DMS79 (cell line): ENCODE data around the gene GMCL1.
"Not testable (repeated sequence)": the region's sequence is repeated elsewhere in the genome, so short reads cannot be mapped to it uniquely, and the experiment has no call there.

Experiments
- DNase-seq: peaks from one replicate; lab custom pipeline; 2025; lab: John Stamatoyannopoulos, UW

GMCL1 gene

DNA sequence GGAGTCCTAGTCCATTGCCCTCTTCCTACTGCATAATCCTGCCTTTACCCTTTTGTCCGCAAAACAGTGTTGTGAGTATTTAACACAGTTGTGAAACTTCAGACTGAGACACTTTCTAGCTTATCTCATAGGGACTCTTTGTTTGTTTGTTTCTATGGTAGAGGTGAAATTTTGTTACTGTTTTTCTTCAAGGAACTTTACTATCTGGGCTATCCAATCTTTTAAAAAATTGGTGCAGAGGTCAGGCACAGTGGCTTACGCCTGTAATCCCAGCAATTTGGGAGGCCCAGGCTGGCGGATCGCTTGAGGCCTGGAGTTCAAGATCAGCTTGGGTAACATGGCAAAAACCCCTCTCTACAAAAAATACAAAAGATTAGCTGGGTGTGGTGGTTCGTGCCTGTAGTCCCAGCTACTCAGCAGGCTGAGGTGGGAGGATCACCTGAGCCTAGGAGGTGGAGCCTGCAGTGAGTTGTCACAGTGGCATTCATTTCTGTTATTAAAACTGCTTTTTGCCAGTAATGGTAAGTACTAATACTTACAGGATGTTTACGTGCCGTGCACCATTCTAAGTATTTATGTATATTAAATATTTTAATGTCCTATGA lies 18.8 kb downstream of the GMCL1 start:
- DNase-seq, result no peak

DNA sequence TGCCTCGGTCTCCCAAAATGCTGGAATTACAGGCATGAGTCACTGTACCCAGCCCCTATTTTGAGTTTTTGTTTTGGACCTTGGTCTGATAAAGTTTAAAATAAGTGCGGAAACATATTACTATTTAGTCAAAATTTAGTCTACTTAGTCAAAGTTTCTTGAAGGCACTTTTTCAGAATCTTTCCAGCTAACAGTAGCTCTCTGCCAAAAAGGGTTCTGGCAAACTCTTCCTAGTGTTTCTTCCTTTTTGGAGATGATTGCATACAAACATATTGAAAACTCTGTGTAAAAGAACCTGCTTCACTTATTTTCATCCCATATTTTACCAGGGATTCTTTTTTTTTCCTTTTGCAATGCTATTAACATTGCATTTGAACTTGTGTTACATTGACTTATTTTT lies 28.8 kb downstream of the GMCL1 start:
- no peak for DNase-seq

DNA sequence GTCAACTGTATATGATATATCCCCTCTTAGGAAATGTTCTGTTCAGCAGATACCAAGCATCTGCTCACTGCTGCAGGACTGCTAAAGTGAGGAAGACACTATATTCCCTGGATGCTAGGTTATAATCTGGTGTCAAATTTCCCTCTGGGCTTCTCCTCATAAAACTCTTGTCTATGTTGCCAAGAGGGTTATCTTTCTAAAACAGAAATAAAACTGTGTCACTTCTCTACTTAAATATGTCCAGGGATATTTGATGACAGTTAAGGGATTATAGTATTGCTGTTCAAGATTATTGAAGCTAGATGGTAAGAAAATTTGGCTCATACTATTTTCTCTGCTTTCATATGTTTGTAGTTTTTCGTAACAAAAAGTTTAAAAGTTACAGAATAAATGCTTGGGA lies 33.8 kb downstream of the GMCL1 start:
- DNase-seq, result no peak

GRCh38 chr2:69888451-69888850 lies 59.0 kb downstream of the GMCL1 start:
- no peak for DNase-seq

DNA sequence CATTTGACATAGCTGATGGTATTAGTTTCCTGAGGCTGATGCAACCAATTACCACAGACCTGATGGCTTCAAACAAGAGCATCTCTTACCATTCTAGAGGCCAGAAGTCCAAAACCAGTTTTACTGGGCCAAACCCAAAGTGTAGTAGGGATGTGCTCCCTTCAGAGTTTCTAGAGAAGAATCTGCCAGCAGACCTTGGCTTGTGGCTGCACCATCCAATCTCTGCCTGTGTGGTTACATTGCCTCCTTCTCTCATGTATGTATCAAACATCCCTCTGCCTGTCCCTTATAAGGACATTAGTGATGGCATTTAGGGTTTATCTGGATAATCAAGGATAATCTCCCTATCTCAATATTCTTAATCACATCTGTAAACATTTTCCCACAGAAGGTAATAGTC lies 59.8 kb downstream of the GMCL1 start:
- DNase-seq, result no peak

- no peak for DNase-seq
These were observed 61.4 kb downstream of the GMCL1 start for GRCh38 chr2:69890881-69891280.

DNA sequence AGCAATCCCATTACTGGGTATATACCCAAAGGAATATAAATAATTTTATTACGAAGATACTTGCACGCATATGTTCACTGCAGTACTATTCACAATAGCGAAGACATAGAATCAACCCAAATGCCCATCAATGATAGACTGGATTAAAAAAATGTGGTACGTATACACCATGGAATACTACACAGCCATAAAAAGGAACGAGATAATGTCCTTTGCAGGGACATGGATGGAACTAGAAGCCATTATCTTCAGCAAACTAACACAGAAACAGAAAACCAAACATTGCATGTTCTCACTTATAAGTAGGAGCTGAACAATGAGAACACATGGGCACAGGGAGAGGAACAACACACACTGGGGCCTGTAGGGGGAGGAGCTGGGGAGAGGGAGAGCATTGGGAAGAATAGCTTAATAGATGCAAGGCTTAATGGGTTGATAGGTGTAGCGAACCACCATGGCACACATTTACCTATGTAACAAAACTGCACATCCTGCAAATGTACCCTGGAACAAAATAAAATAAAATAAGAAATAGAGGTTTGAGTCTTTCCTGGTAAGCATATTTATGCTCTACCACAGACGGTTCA lies 63.5 kb downstream of the GMCL1 start:
- not testable (repeated sequence) for DNase-seq

DNA sequence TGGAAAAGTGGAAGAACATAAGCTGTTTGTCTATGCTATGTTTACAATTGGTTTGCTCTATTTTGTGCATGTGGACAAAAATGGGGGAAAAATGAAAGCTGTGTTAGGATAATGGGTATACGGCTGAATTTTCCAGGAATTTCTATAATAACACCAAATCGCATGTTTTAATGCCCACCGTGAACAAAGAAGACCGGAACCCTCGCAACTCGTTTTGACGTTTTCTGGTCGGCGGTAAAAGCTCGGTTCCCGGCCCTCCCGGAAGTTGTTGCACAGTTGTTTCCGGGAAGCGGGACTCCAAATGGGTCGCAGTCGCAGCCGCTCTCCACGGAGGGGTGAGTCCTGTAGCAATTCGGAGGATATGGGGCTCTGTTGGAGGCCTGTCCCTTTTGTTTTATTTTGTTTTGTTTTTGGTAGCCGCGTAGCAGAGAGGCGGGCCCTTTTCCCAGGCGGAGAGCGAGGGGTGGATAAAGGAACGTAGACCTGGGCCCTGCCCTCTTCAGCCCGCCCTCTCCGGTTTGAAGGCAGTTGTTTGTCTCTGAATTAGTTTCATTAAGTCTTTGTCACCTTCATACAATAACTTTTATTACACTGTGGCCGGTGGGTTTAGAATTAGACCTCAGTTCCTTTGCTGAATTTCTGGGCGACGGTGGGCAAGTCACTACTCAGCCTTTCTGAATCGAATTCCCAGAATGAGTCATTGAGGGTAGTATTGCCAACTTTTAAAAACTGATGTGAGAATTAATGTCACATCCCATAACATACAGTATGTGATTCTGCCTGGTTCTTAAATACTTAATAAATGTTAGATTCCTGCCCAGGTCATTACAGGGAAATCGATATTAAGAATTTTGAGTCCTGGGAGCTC lies 64.5 kb downstream of the GMCL1 start, which contains the start of gene SNRNP27:
Gene SNRNP27, plus strand, starts transcription at position 273 of the 868 bp plus-strand sequence. Its CDS starts 29 bp downstream, at position 302.
- peak; percentile 53 for DNase-seq

GRCh38 chr2:69894737-69895136 lies 65.3 kb downstream of the GMCL1 start:
- not testable (repeated sequence) for DNase-seq

GRCh38 chr2:69902213-69902922 lies 72.9 kb downstream of the GMCL1 start:
- no peak for DNase-seq

GRCh38 chr2:69907216-69907615 lies 77.8 kb downstream of the GMCL1 start:
- DNase-seq, result no peak

DNA sequence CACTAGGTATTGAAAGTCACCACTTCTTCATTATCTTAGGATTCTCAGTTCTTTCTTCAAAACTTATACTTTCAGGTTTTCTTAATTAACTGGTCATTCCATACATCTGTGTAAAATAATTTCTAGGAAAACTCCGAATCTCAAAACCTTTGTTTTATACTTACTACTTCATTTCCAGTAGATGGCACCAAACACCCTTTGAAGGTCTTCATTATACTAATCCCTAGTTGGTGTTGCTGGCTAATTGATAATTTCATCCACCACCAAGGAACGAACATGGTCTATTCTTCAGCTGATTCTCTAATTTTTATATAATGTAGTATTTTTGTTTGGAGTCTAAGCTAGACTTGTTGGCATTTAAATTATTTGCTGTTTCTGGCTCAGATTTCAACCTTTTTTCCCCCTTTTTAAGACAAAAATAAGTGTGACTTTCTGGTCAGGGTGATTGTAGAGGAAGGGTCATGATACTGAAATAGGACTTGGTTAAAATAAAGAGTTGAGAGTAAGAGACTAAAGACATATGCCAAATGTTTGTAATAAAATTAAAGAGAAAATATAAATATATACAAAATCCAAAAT lies 82.6 kb downstream of the GMCL1 start:
- DNase-seq, result peak; percentile 17

GRCh38 chr2:69914164-69914949 lies 84.9 kb downstream of the GMCL1 start:
- DNase-seq, result peak; percentile 100

DNA sequence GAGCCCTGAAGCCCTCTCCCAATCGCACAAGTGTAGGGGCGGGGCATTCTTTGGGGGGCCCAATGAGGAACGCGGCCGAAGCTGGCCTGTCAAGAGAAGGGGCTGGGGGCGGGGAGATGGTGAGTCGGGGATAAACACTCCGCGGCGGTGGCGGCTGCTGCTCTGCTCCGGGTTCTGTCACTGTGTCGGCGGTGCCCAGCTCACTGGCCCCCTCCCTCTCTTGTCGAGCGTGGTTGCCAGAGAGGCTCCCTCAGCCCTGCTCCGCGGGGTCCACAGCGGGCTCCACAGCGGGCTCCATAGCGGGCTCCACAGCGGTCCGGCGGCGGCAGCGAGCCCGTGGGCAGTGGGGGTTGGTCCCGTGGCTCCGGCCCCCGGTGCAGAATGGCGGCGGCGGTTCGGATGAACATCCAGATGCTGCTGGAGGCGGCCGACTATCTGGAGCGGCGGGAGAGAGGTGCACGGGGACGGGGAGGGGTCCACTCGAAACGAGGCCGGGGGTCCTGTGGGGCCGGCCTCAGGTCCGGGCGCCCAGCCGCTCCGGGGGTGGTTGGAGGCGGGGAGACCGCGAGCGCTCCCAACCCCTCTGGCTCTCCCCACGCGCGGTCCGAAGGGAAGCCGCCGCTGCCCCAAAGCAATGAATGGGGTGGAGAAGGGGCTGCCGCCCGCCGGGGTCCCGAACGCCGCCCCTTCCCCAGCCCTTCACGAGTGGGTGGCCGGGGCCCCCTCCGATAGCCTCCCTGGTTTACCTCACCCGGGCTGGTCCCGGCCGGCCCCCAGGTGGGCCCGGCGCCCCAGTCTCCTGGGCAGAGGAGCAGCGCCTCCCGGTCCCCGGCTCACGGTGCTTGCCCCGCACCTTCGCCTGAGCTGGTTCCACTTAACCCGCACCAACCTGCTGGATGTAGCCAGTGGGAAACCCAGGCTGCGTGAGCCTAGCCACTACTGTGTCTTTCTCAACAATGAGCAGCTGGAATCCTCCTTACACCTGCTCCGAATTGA lies 85.8 kb downstream of the GMCL1 start, which contains the start of gene MXD1:
Gene MXD1, plus strand, starts transcription at position 160 of the 996 bp plus-strand sequence. Its CDS starts 222 bp downstream, at position 382.
- DNase-seq, result no peak

DNA sequence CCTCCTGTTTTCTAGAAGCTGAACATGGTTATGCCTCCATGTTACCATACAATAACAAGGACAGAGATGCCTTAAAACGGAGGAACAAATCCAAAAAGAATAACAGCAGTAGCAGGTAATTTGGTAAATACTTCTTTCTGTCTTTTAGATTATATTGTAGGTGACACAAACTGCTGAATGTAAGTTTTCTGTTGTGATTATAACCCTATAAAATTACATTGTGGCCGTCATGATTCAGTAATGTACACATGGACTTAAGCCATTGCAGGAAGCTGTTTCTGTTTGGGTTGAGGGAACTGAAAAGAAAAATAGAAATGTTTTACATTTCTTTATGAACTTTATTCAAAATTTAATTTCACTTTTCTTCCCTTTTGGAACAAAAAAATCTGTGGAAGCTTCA lies 86.6 kb downstream of the GMCL1 start:
- no peak for DNase-seq

DNA sequence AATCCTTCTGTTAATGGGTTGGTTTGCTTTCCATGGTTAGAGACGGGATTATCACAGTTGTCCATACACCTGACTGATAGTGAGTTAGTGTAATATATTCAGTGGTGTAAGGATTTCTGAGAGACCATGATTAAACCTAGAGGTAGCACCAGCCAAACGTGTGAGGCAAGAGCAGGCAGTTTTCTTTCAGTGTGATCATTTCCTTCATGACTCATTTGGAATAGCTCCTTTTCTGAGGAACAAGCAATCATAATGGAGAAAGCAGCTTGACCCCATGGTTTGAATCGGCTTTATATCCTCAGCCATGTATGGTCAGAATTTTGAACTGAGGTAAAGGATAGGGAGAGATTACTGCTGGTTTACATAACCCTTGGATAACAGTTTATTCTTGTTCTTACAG lies 88.4 kb downstream of the GMCL1 start:
- no peak for DNase-seq

GRCh38 chr2:69918401-69918800 lies 88.9 kb downstream of the GMCL1 start:
- DNase-seq, result no peak

GRCh38 chr2:69923116-69923515 lies 93.7 kb downstream of the GMCL1 start:
- no peak for DNase-seq

DNA sequence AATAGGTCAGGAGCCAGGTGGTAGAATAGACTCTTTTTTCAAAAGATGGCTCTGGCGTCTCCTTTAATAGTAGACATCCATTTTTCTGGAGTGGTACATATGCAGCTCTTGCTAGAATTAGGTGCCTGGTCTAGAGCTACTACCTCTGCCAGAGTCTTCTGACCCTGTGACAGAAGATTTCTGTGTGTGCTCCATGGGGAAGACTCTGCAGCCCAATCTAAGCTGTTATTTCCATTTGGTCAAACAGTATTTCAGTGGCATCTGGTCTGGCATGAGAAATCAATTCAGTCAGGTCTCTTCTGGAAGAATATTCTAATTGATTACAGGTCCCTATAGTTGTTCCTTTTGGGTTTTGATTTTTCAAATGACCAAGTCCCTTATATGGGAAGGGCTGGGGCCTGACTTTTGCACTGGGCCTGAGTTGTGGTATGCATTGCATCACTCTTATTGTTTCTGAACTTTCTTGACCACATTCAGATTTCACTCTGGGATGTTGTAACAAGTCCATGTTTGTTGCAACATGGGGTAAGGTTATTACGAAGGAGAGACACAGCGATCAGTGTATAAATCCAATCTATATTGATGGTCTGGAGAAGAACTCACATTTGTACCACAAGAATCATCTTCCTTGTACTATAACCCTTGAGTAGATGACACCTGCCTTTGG lies 97.5 kb downstream of the GMCL1 start:
- no peak for DNase-seq
